Activated CD4-positive, alpha-beta T cell treated with anti-CD3 and anti-CD28 coated beads, Interleukin-2, amount 50 U/mL, for 4 hours (primary cell): ENCODE data around the gene GRIK1.
A peak's percentile ranks its signal among the peaks of the same experiment; 100 is the strongest.

Source experiments
- DNase-seq, 2 experiments: peaks; one replicate each; pipeline ENCODE4 v3.0.0-alpha.2; 2020

Gene GRIK1

DNA sequence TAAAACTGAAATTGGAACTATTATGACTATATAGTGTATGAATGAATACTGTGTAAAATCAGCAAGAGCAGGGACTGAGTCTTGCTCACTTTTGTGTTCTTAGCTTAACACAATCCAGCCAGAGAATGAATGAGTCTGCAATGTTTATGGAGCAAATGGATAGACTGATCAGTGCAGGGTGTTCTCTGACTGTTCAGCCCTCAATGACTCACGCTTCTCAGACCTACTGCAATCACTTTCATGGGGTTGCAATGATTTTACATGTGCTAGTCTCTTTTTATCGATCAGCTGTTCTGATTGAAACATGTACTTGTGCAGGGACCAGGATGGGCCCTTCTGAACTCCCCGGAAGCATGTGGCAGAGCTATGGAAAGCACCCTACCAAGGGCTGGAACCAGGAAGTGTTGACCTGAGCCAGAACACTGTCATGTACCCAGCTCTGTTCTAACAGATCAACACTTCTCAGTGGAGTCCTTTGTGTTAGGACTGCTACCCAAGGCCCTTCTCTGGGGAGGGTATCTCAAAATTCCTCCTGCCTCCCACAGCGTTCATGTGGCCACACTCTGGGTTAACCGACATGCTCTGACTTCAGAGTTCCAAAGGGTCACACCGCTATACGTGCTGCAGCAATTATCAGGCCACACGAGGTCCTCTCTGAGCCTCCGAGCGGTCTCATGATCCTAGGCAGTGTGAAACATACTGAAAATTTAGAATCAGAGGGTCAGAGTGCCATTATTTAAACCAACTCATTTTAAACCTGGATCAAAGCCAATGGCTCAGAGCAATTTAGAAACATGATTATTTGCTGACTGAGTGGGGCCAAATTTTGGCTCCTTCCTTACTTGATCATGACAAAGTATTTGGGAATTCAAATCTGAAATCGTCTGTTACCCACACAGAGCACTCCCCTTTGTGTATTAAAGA, 35.2 kb downstream of the GRIK1 start:
- no peak for DNase-seq

DNA sequence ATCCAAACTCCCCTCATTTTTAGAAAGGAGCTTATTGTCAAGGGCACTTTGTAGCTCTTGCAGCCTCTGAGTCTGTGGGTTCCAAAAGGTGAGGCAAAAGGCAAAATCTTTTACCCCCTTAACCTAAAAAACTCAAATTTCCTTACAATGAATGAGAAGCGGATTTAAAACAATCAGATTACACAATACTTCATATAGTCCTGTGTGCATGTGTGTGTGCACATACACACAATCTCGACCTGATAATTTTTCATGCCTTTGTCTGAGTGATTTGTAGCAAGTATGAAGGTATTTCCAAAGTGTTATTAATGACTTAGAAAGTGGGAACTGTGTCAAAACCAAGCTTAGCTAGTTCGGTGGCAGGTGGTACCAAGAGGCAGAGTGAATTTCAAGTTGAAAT, 42.9 kb downstream of the GRIK1 start:
- no peak for DNase-seq

DNA sequence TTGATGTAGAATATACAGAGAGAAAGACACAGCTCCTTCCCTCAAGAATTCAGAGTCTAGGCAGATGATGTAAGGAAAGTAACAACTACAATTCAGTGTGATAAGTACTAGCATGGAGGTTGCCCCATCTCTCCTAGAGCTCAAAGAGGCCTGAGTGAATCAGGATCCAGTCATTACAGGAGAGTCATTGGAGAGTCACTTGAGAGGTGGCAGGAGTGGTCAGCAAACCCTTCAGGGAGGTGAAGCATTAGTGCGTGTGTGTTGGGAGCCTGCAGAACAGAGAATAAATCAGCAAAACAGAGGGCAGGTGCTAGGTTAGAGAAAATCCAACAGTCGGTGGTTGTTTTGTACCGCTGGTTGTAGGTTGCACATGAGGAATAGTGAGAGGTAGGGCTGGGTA, 46.1 kb downstream of the GRIK1 start:
- DNase-seq = no peak

DNA sequence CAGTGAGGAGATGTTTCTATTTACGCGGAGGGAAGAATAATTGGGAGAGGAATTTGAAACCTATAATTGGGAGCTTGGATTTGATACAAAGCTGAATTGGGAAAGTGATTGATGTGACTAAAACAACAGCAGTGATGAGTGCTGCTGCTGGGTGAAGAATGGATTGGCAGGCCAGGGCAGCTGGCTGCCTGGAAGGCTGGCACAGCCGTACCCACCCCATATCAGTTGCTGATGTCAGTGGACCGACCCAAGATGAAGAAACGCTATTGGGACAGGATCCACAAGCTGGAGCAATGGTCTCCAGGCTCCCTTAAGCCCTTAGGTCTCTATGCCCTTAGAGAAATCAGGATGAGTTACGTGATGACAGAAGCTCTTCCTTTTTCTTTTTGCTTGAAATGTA, 47.4 kb downstream of the GRIK1 start:
- no peak for DNase-seq

DNA sequence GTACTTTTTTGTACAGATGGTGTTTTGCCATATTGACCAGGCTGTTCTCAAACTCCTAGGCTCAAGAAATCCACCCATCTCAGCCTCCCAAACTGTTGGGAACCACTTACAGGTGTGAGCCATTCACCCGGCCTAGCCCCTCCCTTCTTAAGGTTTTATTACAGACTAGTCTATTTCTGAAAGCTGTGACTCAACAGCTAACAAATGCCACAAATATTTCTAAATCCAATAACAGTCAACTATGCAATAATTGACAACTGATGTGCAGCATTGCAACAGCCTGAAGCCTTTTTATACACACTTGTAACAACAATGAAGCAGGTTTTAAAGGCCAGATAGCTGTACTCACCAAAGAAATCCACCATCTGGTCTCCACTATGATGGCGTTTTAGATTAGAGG, 51.4 kb downstream of the GRIK1 start:
- no peak for DNase-seq

DNA sequence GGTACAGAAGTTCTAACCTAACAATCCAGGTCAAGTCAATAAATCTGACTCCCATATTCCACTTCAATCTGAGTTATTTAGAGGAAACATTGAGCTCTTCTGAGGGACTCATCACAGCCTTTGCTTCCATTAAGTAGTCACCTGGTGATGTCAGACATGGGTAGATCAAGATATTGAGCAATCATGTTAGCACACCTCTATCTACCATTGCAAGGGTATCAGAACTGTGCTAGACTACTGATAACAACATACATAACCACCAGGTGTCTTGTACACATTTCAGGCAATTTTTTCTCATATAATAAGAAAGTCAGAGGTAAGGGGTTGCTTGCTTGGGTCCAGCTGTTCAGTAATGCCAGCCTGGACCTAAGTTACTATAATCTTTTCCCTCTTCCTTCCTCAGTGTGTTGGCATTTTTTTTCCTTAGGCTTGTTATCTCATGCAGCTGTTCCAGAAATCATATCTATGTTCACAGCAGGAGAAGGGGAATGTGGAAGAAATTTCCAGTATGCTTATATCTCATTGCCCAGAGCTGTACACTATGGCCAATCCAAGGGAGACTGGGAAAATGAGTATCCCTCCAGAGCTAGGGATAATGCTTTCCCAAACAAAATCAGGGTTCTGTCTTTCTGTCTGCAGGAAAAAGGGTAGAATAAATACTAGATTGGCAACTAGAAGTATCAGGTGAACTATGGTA, 52.3 kb downstream of the GRIK1 start:
- no peak for DNase-seq

DNA sequence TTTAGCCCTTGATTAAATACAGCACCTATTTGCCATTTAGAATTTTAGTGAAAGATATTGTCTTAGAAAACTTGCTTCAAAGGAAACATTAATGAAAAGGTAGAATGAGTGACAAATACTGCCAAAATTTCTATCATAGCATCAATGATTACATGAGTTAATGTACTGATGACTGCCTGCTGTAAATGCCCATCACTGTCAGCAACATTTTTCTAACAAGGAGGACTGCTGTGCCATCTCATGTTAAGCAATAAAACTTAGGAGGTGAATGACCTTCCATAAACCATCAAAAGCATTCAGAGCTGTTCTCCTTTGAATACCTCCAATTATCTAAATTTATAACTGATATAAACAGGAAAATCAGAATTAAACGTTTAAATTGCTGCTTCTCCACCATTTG, 54.3 kb downstream of the GRIK1 start:
- DNase-seq = no peak

DNA sequence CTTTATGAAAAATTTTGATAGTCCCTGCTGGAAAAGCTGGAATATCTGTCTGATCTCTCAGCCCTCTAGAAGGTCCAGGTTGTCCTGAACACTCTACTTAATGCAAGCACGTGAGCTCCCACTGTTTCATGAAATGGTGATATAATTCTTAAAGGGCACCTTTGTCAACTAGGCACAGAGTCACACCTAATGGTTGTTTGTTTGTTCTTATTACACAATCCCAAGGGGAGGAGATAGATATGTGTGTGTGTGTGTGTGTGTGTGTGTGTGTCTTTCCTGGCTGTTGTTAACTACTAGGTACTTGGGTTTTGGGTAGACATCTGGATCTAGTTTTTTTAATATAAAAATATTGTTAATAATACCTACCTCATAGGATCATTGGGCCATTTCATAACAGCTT, 63.9 kb downstream of the GRIK1 start:
- DNase-seq = no peak

DNA sequence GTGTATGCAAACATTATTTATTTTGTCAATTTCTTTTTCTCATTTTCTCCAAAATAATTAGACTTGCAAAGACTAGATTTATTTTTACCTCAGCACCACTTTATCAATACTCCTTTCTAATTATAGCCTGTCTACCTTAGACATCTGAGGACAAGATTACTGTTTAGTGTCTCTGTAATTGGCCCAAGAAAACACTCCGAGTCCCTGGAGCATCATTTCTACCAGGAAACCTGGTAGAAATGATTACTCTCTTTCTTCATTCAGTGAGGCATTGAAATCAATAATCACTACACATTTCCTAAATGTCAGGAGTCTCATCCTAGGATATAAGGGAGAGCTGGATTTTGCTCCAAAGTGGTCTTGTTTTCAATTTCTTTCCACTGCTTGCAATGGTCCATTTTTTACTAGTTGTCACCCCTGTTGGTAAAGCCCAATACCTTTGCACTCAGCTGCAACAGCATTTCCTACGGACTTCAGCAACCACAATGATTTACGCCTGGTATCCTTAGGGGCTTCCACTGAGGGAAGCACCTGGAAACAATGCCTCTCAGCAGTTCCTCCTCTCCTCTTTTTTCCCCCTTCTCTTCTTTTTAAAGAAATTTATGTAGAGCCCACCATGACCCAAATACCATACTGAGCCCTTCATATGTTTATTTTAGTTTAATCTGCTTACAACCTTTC, 64.6 kb downstream of the GRIK1 start:
- no peak for DNase-seq

DNA sequence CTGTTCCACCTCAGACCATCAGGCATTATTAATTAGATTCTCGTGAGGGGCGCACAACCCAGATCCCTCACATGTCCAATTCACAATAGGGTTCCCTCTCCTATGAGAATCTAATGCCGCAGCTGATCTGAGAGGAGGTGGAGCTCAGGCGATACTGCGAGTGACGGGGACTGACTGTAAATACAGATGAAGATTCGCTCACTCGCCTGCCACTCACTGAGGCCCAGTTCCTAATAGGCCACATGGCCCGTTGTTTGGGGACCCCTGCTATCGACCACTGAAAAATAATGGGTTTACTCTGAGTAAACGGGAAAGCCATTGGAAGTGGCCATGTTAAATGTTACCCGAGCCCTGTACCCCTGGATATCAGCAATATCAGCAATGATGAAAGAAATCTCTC, 65.9 kb downstream of the GRIK1 start:
- DNase-seq = no peak

DNA sequence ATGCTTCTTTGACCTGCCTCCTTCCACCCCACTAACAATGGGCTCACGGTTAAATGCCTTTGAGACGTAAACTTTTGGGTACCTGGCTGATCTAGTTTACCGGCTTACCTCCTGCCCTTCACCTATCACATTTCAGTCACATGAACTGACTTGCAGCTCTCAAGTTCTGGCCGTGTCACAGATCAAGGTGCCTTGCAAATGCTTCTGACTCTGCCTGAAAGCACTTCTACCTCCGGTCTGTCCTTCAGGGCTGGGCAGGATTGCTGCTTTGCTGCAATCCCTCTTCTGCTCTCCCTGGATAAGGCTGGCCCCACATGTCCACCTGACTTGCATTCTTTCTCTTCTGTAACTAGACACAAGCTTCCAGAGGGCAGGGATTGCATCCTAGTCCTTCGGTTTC, 69.0 kb downstream of the GRIK1 start:
- no peak for DNase-seq

DNA sequence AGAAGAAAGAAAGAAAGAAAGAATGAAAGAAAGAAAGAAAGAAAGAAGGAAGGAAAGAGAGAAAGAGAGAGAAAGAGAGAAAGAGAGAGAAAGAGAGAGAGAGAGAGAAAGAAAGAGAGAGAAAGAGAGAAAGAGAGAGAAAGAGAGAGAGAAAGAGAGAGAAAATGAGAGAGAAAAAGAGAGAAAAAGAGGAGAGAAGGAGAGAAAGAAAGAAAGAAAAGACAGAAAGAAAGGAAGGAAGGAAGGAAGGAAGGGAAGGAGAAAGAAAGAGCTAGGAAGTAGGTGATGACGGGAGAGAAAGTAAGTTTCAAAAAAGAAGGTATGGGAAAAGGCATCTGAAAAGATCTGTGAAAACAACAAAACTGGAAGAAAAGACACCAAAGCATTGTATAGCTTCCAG, 72.0 kb downstream of the GRIK1 start:
- DNase-seq = no peak

DNA sequence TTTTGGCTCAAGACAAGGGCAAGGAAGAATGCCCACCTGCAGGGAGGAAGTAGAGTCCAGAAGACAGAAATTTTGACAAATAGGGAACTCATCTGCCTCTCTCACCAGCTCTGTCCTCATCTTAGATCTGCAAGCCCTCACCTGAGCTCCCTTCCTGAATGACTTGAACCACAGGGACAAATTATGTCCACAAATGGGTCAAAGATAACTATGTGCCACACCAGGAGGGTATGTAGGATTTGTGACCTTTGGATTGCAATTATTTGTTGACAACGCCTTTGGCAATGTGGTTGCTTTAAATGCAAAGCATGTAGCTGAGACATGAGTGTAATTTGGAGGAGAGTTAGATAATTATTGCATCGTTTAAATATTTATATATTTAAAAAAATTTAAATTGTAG, 79.5 kb downstream of the GRIK1 start:
- no peak for DNase-seq

DNA sequence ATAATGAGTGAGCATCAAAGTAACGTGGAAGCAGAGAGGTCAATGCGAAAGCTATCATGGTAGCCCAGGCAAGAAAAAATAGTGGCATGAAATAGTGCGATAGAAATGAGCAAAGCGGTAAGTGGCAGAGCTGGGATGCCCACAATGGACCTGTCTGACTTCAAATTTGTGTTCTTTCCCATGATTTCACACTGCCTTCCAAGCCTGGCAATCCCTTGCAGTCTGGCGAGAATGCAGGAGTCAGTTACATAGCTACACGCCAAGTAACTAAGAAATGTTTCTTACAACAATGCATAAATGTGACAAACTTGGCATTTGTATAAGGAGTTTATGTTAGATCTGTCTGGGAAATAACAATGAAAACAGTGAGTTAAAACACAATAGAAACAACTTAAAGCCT, 82.6 kb downstream of the GRIK1 start:
- DNase-seq = no peak

DNA sequence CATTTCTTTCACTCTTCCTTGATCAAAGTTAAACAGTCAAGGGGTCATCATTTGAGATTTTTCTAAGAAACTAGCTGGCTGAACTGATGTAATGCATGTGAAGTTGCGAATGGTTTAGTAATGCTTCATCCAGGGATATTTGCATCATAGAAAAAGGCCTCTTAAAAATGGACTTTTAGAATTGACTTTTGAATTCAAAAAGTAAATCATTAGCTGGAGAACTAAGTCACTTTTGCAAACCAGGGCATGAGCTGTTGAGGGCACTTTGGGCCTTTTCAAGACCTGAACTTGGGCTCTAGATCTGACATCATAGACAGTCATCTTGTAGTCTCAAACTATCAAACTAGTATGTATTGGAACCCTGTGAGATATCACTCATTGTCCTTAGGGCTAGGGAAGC, 85.0 kb downstream of the GRIK1 start:
- no peak for DNase-seq

DNA sequence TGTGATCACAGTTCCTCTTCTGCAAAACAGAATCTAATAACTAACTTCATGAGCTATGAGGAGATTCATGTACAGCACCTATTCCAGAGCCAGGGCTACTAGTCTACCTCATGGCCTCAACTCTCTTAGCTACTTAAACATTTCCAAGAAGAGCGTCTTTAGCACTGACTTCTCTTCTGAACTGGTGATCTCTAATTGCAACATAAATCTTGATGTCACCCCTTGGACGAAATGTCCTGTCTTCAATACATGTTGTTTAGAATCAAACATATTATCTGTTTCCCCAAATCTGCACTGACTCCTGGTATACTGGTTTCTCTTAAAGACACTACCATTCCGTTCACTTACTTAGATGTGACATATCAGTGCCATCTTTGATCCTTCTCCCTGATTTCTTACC, 88.2 kb downstream of the GRIK1 start:
- DNase-seq = no peak

DNA sequence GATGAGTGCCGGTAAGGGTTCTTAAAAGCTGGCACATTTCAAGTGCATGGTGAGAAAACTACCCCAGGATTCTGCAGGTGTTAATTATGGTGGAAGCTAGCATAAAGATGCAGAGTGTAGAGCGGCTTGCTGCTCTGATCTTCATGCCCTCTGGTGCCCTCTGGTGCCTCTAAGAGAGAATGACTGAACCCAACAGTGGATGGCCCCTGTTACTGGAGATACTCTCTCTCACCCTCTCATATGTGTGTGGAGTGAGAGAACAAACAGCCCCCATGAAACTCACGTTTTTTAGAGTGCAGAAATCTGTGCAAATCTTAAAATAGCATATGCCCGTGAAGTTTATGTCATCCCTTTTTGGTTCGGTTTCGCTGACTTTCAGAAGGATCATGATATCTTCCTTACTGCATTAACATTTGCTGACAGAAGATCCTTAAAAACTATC, 90.0 kb downstream of the GRIK1 start:
- peak; percentile 4 to 9 for DNase-seq

DNA sequence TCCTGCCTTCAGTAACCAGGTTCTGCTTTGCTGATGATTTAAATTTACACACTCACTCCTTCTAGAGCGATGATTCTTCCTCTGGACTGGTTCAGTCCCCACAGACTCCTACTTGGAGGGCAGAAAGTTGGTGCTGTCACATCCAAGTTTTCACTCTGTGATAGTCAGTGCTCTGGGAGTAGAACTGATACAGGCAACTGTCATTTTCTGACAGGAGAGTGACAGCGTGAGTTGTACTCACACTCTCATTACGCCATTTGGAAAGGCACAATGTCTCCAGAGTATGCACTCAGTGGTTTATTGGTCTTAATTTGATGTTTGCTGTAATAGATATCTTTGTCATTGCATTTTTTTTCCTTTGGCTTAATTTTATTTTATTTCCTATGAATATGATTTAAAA, 96.0 kb downstream of the GRIK1 start:
- DNase-seq = no peak

DNA sequence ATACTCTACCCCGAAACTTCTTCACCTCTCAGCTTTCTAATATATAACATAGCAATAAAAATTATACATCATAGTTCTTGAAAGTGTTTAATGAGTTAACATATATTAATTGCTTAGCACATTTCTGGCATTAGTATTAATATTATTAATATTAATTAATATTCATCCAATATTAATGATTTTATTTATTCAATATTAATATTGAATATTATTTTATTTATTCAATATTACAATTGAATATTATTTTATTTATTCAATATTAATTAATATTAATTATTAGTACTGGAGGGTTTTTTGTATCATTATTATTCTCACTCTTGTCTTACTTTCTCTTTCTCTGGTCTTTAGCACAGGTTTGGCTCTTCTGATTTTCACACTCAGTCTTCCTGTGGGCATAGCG, 105.2 kb downstream of the GRIK1 start:
- DNase-seq = no peak

DNA sequence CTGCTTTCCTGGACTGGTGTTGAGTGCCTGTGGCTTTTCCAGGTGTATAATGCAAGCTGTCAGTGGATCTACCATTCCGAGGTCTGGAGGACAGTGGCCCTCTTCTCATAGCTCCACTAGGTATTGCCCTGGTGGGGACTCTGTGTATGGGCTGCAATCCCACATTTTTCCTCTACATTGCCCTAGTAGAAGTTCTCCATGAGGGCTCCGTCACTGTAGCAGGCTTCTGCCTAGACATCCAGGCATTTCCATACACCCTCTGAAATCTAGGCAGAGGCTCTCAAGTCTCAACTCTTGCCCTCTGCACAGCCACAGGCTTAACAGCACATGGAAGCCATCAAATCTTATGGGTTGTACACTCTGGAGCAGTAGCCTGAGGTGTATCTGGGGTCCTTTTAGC, 107.6 kb downstream of the GRIK1 start:
- no peak for DNase-seq

DNA sequence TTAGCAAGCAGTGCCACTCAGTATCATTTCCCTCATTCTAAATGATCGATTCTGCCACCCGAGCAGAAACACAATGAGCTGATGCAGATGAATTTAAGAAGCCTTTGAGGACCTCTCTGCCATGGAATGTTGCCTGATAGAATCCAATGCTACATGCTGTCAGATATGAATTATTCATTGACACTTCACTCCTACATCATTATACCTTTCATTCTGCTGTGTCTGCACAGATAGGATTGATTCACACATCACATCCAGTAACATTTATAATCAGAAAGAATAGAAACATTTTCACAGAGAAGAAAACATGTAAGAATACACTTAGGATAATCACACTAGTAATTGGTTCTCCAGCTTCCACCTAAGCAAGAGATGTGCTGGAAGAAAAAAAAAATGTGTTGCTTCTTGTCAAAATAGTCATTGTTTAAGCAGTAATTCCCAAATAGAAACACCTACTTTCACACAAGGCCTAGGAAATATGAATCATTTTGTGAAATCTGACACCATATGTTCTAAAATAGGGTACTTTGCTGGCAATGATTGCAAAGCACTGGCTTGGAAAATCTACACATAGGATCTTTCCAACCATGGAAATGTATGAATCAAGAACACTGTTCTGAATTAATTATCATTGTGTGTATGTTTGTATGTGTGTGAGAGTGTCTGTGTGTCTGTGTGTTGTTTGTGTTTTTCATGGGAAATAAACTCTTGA, 110.1 kb downstream of the GRIK1 start:
- no peak for DNase-seq

DNA sequence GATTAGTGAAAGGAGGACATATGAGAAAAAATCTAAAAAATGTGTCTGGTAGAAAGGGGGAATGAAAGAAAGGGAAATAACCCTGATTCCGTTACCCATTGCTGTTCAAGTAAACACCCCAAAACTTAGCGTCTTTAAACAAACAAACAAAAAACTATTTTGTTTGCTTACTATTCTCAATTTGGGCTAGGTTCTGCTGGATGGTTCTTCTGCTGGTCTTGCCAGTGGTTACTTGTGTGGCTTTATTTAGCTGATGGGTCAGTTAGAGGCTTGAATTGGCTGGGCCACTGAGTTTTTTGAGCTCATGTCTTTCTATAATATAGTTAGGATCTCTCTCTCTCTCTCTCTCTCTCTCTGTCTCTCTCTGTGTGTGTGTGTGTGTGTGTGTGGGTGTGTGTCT, 112.1 kb downstream of the GRIK1 start:
- DNase-seq = no peak

DNA sequence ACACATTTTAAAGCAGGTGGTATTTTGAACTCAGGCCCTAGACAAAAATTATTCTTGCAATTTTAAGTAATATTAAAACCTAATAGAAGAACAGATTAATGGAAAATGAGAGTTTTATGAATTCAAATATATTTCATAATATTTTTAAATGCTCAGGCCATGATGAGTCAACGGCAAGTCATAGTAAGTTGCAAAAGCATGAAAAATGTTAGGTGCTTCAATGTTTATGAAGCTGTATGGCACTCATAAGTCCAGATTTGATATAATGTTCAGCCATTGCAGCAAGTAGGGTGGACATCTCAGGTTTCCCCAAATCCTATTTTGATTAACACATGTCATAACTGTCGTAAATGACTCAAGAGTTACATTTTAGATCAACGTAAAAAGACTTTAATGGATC, 112.6 kb downstream of the GRIK1 start:
- no peak for DNase-seq
